ENCODE results near the gene SIM1.

DNA sequence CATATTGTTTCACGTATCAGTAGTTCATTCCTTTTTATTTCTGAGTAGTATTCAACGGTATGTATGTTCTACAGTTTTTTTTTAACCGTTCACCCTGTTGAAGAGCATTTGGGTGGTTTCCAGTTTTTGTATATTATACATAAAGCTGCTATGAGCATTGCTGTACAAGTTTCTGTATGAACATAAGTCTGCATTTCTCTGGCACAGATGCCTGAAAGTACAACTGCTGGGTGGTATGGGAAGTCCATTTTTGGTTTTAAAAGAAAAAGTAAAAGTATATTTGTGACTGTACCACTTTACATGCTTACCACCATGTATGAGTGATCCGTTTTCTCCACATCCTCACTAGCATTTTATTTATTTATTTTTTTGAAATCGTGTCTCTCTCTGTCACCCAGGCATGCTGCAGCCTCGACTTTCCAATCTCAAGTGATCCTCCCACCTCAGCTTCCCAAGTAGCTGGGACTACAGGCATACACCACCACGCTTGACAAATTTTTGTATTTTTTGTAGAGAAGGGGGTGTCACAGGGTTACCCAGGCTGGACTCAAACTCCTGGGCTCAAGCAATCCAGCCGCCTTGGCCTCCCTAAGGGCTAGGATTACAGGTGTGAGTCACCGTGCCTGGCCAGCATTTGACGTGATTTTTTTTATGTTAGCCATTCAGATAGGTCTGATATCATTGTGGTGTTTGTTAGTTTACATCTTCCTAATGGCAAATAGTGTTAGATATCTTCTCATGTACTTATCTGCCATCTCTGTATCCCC, 11.0 kb upstream of the SIM1 start:
- TF ChIP-seq, protein P1, sequence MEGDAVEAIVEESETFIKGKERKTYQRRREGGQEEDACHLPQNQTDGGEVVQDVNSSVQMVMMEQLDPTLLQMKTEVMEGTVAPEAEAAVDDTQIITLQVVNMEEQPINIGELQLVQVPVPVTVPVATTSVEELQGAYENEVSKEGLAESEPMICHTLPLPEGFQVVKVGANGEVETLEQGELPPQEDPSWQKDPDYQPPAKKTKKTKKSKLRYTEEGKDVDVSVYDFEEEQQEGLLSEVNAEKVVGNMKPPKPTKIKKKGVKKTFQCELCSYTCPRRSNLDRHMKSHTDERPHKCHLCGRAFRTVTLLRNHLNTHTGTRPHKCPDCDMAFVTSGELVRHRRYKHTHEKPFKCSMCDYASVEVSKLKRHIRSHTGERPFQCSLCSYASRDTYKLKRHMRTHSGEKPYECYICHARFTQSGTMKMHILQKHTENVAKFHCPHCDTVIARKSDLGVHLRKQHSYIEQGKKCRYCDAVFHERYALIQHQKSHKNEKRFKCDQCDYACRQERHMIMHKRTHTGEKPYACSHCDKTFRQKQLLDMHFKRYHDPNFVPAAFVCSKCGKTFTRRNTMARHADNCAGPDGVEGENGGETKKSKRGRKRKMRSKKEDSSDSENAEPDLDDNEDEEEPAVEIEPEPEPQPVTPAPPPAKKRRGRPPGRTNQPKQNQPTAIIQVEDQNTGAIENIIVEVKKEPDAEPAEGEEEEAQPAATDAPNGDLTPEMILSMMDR (IDR thresholded peaks at IDR 0.05; ENCODE audit: low read length) = no peak
- TF ChIP-seq EZH2 (IDR thresholded peaks at IDR 0.05; ENCODE audit: borderline replicate concordance, low read length) = no peak

All from OCI-LY1 (cell line).